GM18519 (cell line): ENCODE results near the gene ABL1.

Source experiments
- ATAC-seq: cut with Tn5 transposase; IDR thresholded peaks from one replicate; pipeline ENCODE4 v1.9.1; 2021; ENCODE audit warnings: mild to moderate bottlenecking, moderate library complexity; ENCODE audit not compliant: unreplicated experiment, low FRiP score

ABL1 gene

GRCh38 chr9:130824643-130825350, 10.3 kb upstream of the ABL1 start:
- no peak for ATAC-seq

- ATAC-seq = no peak
These were observed 9.8 kb upstream of the ABL1 start for GRCh38 chr9:130825351-130825651.

- no peak for ATAC-seq
These were observed 9.2 kb upstream of the ABL1 start for GRCh38 chr9:130825809-130826208.

- no peak for ATAC-seq
These were observed 5.3 kb upstream of the ABL1 start for GRCh38 chr9:130829762-130830161.

- no peak for ATAC-seq
These were observed 4.8 kb upstream of the ABL1 start for GRCh38 chr9:130830231-130830760.

GRCh38 chr9:130831077-130831476, 4.0 kb upstream of the ABL1 start:
- ATAC-seq = no peak

- no peak for ATAC-seq
These were observed 1.7 kb upstream of the ABL1 start for GRCh38 chr9:130833031-130833990.

GRCh38 chr9:130835441-130836298, 616 bp downstream of the ABL1 start:
- no peak for ATAC-seq

- ATAC-seq = no peak
These were observed 2.0 kb downstream of the ABL1 start for GRCh38 chr9:130837002-130837511.

- ATAC-seq = no peak
These were observed 2.6 kb downstream of the ABL1 start for GRCh38 chr9:130837643-130838042.

GRCh38 chr9:130839132-130840111, 4.4 kb downstream of the ABL1 start:
- no peak for ATAC-seq

GRCh38 chr9:130842545-130842944, 7.5 kb downstream of the ABL1 start:
- no peak for ATAC-seq

GRCh38 chr9:130843049-130843908, 8.2 kb downstream of the ABL1 start:
- no peak for ATAC-seq

GRCh38 chr9:130844044-130844451, 9.0 kb downstream of the ABL1 start:
- ATAC-seq = no peak

- no peak for ATAC-seq
These were observed 10.2 kb downstream of the ABL1 start for GRCh38 chr9:130845254-130845653.

GRCh38 chr9:130845901-130846481, 10.9 kb downstream of the ABL1 start:
- no peak for ATAC-seq

- no peak for ATAC-seq
These were observed 11.6 kb downstream of the ABL1 start for GRCh38 chr9:130846487-130847305.
